Nephron (organoid): ENCODE measurements around the gene LRRFIP2.

Source experiments
- H3K27ac Mint-ChIP-seq, 3 experiments: 2 replicates each; pipeline ENCODE4 v1.8.0; 2020; ENCODE audit warnings: mixed read lengths in 3 of 3, mild to moderate bottlenecking in 2 of 3, moderate library complexity in 1 of 3
- H3K27me3 Mint-ChIP-seq: 2 replicates; pipeline ENCODE4 v1.8.0; 2021; ENCODE audit warnings: low read depth, mild to moderate bottlenecking, moderate library complexity, mixed read lengths
- H3K36me3 Mint-ChIP-seq: 2 replicates; pipeline ENCODE4 v1.8.0; 2020; ENCODE audit warnings: low read depth, mixed read lengths
- H3K4me1 Mint-ChIP-seq: 2 replicates; pipeline ENCODE4 v1.8.0; 2020; ENCODE audit warnings: mixed read lengths
- H3K4me3 Mint-ChIP-seq, 3 experiments: 2 replicates each; pipeline ENCODE4 v1.8.0; 2020; ENCODE audit warnings: mild to moderate bottlenecking in 3 of 3, mixed read lengths in 3 of 3, moderate library complexity in 2 of 3
- H3K9me3 Mint-ChIP-seq: 2 replicates; pipeline ENCODE4 v1.8.0; 2020; ENCODE audit warnings: mixed read lengths
- TF ChIP-seq, protein P1 (sequence below), 3 experiments: fragments of 200-600 bp; sonication (generic); IDR thresholded peaks; one replicate each; pipeline ENCODE4 v1.5.0; 2021; ENCODE audit warnings: antibody characterized with exemption in 3 of 3; ENCODE audit not compliant: unreplicated experiment in 3 of 3

The LRRFIP2 gene

DNA sequence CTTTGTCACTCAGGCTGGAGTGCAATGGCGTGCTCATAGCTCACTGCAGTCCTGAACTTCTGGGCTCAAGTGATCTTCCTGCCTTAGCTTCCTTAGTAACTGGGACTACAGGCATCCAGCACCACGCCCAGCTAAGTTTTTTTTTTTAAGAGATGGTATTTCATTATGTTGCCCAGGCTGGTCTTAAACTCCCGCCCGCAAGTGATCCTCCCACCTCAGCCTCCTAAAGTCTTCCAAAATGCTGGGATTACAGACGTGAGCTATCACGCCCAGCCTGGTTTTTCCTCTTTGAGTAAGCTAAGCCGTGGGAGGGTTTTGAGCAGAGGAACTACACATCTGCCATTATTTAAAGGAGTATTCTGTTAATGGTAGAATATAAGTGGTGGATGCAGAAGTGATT lies 7.4 kb upstream of the LRRFIP2 start:
- H3K4me1 Mint-ChIP-seq = peaks cover 15% of the 10 kb centered on the region
- H3K9me3 Mint-ChIP-seq = no peaks in the 10 kb centered on the region
- no peak overlapping the region for H3K27ac Mint-ChIP-seq
- no peaks in the 10 kb centered on the region for H3K36me3 Mint-ChIP-seq
- TF ChIP-seq, protein P1, sequence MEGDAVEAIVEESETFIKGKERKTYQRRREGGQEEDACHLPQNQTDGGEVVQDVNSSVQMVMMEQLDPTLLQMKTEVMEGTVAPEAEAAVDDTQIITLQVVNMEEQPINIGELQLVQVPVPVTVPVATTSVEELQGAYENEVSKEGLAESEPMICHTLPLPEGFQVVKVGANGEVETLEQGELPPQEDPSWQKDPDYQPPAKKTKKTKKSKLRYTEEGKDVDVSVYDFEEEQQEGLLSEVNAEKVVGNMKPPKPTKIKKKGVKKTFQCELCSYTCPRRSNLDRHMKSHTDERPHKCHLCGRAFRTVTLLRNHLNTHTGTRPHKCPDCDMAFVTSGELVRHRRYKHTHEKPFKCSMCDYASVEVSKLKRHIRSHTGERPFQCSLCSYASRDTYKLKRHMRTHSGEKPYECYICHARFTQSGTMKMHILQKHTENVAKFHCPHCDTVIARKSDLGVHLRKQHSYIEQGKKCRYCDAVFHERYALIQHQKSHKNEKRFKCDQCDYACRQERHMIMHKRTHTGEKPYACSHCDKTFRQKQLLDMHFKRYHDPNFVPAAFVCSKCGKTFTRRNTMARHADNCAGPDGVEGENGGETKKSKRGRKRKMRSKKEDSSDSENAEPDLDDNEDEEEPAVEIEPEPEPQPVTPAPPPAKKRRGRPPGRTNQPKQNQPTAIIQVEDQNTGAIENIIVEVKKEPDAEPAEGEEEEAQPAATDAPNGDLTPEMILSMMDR (IDR thresholded peaks at IDR 0.05; ENCODE audit: unreplicated experiment in 3 of 3) = no peak
- H3K27me3 Mint-ChIP-seq = no peaks in the 10 kb centered on the region
- no peak overlapping the region for H3K4me3 Mint-ChIP-seq

DNA sequence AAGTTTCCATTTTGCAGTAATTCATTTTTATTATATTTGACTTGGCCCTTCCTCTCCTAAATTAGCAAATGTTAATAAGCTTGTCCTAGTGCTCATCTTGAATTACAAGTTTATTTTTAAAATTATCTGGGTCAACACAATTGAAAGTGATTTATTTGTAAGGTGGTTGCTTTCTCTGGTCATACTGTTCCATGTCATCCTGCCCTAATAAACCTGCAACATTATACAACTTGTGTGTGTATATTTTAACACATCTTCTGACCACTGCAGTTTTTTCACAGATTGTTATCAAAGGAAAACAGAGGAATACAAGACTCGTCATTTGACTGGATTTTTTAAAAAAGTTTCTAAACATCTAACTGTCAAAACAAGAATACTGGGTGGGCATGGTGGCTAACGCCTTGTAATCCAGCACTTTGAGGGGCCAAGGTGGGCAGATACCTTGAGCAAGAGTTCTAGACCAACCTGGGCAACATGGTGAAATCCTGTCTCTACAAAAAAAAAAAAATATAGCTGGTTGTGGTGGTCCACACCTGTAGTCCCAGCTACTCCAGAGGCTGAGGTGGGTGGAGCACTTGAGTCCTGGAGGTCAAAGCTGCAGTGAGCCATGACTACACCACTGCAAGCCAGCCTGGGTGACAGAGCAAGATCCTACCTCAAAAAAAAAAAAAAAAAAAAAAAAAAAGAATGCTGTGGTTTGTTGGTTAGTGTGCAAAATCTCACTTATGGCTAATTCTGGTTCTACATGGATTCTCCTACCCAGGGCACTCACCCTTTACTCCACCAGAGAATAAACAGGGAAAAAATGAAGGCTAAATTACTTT lies 5.0 kb upstream of the LRRFIP2 start:
- TF ChIP-seq, protein P1 (IDR thresholded peaks at IDR 0.05; ENCODE audit: unreplicated experiment in 3 of 3) = no peak
- Mint-ChIP-seq H3K36me3 (no peaks in the 10 kb centered on the region), H3K27me3 (no peaks in the 10 kb centered on the region), H3K4me3 (peak overlapping the region; percentile 15 to 59 (median 50)), H3K9me3 (no peaks in the 10 kb centered on the region), H3K4me1 (peaks cover 27% of the 10 kb centered on the region), H3K27ac (no peak overlapping the region)

DNA sequence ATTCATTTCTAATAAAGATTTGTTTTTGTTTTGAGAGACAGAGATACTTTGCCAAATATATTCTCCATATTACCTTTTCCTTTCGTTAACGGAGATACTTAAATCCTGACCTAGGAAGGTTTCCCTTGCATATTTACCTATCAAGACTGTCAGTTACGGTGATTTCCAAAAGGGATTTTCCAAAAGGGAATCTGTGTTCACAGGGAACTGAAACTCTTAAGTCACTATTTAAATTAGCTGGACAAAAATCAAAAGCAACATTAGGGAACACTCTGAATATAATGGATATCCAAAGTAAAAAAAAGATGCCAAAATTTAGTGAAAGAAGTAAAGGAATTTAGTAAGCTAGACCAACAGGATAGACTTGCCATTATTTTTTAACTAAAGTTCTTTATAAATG lies 576 bp downstream of the LRRFIP2 start:
- peaks cover 19% of the 10 kb centered on the region for H3K36me3 Mint-ChIP-seq
- no peaks in the 10 kb centered on the region for H3K27me3 Mint-ChIP-seq
- H3K9me3 Mint-ChIP-seq = no peaks in the 10 kb centered on the region
- TF ChIP-seq, protein P1 (IDR thresholded peaks at IDR 0.05; ENCODE audit: unreplicated experiment in 3 of 3) = no peak
- H3K4me3 Mint-ChIP-seq = peak overlapping the region; percentile 62 to 97 (median 77)
- H3K27ac Mint-ChIP-seq = peak overlapping the region in 2 of 3 experiments; percentile 34 to 56
- H3K4me1 Mint-ChIP-seq = peaks cover 36% of the 10 kb centered on the region

DNA sequence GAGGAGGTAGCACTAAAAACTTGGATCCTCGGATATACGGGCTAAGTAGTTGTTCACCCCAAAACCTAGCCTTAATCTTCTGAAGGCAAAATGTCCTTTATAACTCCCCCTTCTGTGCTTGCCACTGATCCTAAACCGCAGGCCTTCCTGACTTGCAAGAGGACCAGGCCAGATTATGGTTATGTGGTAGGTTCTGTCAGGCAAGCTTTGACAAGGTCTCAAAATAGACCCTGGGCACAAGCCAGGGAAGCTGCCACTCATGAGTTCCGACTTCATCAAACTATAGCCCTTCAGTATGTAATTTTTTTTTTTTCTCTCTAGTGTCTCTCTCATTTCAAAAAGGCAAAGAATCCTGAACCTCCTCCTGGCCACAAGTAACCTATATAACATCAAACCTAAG lies 3.2 kb downstream of the LRRFIP2 start:
- TF ChIP-seq, protein P1 (IDR thresholded peaks at IDR 0.05; ENCODE audit: unreplicated experiment in 3 of 3) = no peak
- Mint-ChIP-seq H3K27ac (no peak overlapping the region), H3K9me3 (no peaks in the 10 kb centered on the region), H3K36me3 (peaks cover 28% of the 10 kb centered on the region), H3K4me1 (peaks cover 21% of the 10 kb centered on the region), H3K27me3 (no peaks in the 10 kb centered on the region), H3K4me3 (no peak overlapping the region)

DNA sequence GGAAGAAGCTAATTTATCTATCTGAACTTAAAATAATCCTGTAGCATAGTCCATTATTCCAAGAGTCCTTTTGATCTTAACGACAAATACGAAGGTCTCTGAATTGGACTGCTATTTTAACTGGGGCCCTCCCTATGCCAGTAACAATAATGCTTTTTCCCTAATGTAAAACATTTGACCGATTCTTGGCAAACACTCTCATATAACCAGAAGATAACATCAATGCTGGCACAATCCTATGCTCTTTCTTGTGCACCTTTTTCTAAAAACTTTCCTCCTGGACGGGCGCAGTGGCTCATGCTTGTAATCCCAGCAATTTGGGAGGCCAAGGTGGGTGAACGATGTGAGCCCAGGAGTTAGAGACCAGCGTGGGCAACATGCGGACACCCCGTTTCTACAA lies 3.9 kb downstream of the LRRFIP2 start:
- Mint-ChIP-seq H3K36me3 (peaks cover 33% of the 10 kb centered on the region), H3K9me3 (no peaks in the 10 kb centered on the region), H3K27ac (peak overlapping the region in 1 of 3 experiments; percentile 21), H3K4me1 (peaks cover 21% of the 10 kb centered on the region), H3K4me3 (no peak overlapping the region), H3K27me3 (no peaks in the 10 kb centered on the region)
- TF ChIP-seq, protein P1 (IDR thresholded peaks at IDR 0.05; ENCODE audit: unreplicated experiment in 3 of 3) = no peak

DNA sequence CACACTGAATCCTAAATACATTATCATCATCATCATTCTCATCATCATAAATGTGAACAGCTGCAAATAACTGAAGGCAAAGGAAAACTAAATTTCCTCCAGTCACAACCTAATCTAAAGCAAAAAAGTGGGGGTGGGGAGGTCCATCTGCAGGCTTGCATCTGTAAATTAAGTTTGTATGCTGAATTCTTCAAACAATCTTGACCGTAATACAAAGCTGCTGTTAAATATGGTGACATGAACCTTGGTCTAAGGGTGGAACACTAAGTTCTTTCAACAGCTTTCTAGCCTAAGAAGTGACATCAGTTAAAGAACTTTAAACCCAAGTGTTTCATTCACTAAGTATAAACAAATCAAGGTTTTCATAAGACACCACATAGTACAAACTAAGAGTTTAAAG lies 4.3 kb downstream of the LRRFIP2 start:
- TF ChIP-seq, protein P1 (IDR thresholded peaks at IDR 0.05; ENCODE audit: unreplicated experiment in 3 of 3) = no peak
- Mint-ChIP-seq H3K27me3 (no peaks in the 10 kb centered on the region), H3K4me3 (no peak overlapping the region), H3K4me1 (peaks cover 17% of the 10 kb centered on the region), H3K9me3 (no peaks in the 10 kb centered on the region), H3K27ac (peak overlapping the region in 1 of 3 experiments; percentile 31), H3K36me3 (peaks cover 34% of the 10 kb centered on the region)
